K562 (cell line): Measurements from ENCODE around the gene QRFP. TPM values are rescaled to one million over a fixed set of nuclear protein-coding genes. Genes with fewer than 3 reads are reported as not detected.

Source experiments
- MLX ChIP-seq, 2 experiments: fragments of 450-650 bp in 1 of 2; sonication (generic) in 1 of 2; formaldehyde crosslinking; conservative IDR thresholded peaks; 2 replicates each; pipeline versions ENCODE4 v1.4.0 to v1.8.1; 2020 to 2022; ENCODE audit warnings: mild to moderate bottlenecking in 1 of 2, missing genetic modification reagents in 1 of 2
- polyA plus RNA-seq, 8 experiments: library from polyadenylated mRNA; depleted of rRNA in 4 of 8; stranded (reverse) in 5 of 8; unstranded in 3 of 8; fragments of >200 nt; fragmentation: Nextera tagmentation in 2 of 8; fragmentation: Illumina TruSeq in 1 of 8; extraction: Ambion mirVana in 2 of 8; extraction: Trizol in 1 of 8; gene quantifications; 2 replicates each; pipeline versions ENCODE4 v1.2.1 to v1.2.3, GENCODE V29; 2011 to 2014; ENCODE audit warnings: inconsistent platforms in 1 of 8, missing spikeins in 1 of 8
- total RNA-seq, 7 experiments: library from RNA; depleted of rRNA in 6 of 7; stranded (reverse); fragments of >200 nt in 6 of 7; fragmentation: Illumina TruSeq in 2 of 7; extraction: Trizol in 2 of 7; gene quantifications; 2 replicates each; pipeline versions ENCODE4 v1.2.1 to v1.2.3, GENCODE V29; 2011 to 2021; ENCODE audit warnings: low replicate concordance in 1 of 7
- TF ChIP-seq, protein P1 (sequence below): sonication (generic); formaldehyde crosslinking; IDR thresholded peaks from 2 replicates; pipeline ENCODE4 v1.8.0; 2023; ENCODE audit warnings: mild to moderate bottlenecking, missing genetic modification reagents
- TF ChIP-seq, protein P2 (sequence below), 2 experiments: fragments of 450-650 bp in 1 of 2; sonication (generic) in 1 of 2; formaldehyde crosslinking in 1 of 2; IDR thresholded peaks in 1 of 2; conservative IDR thresholded peaks in 1 of 2; 2 replicates each; pipeline versions ENCODE4 v1.6.1 to v1.8.1; 2016 to 2023; ENCODE audit warnings: mild to moderate bottlenecking in 2 of 2, moderate library complexity in 2 of 2, inconsistent platforms in 1 of 2, missing genetic modification reagents in 1 of 2

Gene QRFP
- total and polyA plus RNA-seq, 9 of the 15 experiments (the other 6 are each of a cell fraction or from before 2014, with no cell fraction given), result not detected

DNA sequence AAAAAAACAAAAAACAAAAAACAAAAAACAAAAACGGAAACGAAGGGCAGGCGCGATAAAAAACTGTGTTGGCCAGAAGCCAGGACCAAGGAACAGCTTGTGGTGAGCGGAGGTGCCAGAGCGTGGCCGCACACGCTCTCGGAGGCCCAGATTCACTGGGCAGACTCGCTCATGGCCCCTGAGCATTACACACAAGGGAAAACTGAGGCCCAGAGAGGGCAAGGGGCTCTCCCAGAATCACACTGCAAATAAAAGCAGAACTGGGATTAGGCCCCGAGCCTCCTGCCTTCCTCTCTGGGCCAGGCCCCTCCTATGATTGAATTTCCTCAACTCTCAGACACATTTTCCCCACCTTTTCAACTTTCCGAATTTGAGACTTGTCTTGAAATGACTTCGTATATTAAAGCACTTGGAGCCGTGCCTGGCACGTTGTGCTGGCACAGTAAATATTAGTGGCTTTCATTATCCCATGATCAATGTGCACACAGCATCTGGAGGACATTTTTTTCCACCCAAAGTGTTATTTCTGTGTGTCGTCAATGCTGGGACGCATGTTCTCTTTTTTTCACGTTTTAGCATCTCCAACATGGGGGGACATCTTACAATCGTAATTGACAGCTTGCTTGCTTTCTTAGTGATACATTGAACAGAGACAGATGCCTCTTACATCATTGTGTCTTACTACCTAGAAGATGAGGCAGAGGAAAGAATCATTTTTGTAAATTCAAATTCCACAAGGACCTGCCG, 35.1 kb upstream of the QRFP start (continued):
- TF ChIP-seq, protein P1, sequence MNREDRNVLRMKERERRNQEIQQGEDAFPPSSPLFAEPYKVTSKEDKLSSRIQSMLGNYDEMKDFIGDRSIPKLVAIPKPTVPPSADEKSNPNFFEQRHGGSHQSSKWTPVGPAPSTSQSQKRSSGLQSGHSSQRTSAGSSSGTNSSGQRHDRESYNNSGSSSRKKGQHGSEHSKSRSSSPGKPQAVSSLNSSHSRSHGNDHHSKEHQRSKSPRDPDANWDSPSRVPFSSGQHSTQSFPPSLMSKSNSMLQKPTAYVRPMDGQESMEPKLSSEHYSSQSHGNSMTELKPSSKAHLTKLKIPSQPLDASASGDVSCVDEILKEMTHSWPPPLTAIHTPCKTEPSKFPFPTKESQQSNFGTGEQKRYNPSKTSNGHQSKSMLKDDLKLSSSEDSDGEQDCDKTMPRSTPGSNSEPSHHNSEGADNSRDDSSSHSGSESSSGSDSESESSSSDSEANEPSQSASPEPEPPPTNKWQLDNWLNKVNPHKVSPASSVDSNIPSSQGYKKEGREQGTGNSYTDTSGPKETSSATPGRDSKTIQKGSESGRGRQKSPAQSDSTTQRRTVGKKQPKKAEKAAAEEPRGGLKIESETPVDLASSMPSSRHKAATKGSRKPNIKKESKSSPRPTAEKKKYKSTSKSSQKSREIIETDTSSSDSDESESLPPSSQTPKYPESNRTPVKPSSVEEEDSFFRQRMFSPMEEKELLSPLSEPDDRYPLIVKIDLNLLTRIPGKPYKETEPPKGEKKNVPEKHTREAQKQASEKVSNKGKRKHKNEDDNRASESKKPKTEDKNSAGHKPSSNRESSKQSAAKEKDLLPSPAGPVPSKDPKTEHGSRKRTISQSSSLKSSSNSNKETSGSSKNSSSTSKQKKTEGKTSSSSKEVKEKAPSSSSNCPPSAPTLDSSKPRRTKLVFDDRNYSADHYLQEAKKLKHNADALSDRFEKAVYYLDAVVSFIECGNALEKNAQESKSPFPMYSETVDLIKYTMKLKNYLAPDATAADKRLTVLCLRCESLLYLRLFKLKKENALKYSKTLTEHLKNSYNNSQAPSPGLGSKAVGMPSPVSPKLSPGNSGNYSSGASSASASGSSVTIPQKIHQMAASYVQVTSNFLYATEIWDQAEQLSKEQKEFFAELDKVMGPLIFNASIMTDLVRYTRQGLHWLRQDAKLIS, result no peak
- TF ChIP-seq, protein P2, sequence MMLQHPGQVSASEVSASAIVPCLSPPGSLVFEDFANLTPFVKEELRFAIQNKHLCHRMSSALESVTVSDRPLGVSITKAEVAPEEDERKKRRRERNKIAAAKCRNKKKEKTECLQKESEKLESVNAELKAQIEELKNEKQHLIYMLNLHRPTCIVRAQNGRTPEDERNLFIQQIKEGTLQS (IDR thresholded peaks at IDR 0.05), result no peak
- TF ChIP-seq, protein P2 (CRISPR knock-in tag; conservative IDR thresholded peaks at IDR 0.05), result 0 out of 2 replicates have a peak, but pooled peaks have one; percentile 61
- TF ChIP-seq MLX (CRISPR knock-in tag; conservative IDR thresholded peaks at IDR 0.05), result peak in 1 of 2 experiments; percentile 57; a peak in 2 of 4 replicates
